ENCODE results near the gene RMND1. TPM values are rescaled to one million over a fixed set of nuclear protein-coding genes. Genes with fewer than 3 reads are reported as not detected.

The RMND1 gene
- polyA plus RNA-seq, 1 donor from 2014 or later: 35.3 TPM

DNA sequence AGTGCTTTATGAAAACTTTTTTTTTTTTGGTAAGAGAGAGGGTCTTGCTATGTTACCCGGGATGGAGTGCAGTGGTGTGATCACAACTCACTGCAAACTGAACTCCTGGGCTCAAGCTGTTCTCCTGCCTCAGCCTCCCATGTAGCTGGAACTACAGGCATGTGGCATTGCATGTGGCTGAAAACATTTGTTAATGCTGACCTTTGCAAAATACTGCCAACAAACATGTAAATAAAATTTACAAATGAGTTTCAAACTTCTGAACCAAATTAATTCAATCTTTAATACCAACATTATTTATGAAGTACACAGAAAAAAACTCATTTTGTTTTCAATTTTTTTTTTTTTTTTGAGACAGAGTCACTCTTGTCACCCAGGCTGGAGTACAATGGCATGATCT is 34.4 kb downstream of the RMND1 start:
- no peaks in the 10 kb centered on the region for H3K79me2 ChIP-seq (replicated peaks; ENCODE audit: insufficient read depth, low read length)
- no peaks in the 10 kb centered on the region for H3F3A ChIP-seq (ENCODE audit: insufficient read depth, low read length, poor library complexity, severe bottlenecking)
- no peak overlapping the region for H3K4me3 ChIP-seq (ENCODE audit: low read length)
- no peak overlapping the region for H3K27ac ChIP-seq (ENCODE audit: low read length)
- H3K36me3 ChIP-seq (ENCODE audit: insufficient read depth, low read length): peaks cover 15% of the 10 kb centered on the region
- H3K9ac ChIP-seq (ENCODE audit: low read length): no peak overlapping the region
- H3K9me3 ChIP-seq (ENCODE audit: low read length): no peaks in the 10 kb centered on the region
- no peaks in the 10 kb centered on the region for H4K20me1 ChIP-seq (ENCODE audit: insufficient read depth)
- no peaks in the 10 kb centered on the region for H3K9me2 ChIP-seq (ENCODE audit: insufficient read depth, low read length)
- TF ChIP-seq TAF1 (IDR thresholded peaks at IDR 0.05; ENCODE audit: low read depth): no peak
- no peak for TF ChIP-seq POLR2AphosphoS5 (IDR thresholded peaks at IDR 0.05)
- TF ChIP-seq, protein P1, sequence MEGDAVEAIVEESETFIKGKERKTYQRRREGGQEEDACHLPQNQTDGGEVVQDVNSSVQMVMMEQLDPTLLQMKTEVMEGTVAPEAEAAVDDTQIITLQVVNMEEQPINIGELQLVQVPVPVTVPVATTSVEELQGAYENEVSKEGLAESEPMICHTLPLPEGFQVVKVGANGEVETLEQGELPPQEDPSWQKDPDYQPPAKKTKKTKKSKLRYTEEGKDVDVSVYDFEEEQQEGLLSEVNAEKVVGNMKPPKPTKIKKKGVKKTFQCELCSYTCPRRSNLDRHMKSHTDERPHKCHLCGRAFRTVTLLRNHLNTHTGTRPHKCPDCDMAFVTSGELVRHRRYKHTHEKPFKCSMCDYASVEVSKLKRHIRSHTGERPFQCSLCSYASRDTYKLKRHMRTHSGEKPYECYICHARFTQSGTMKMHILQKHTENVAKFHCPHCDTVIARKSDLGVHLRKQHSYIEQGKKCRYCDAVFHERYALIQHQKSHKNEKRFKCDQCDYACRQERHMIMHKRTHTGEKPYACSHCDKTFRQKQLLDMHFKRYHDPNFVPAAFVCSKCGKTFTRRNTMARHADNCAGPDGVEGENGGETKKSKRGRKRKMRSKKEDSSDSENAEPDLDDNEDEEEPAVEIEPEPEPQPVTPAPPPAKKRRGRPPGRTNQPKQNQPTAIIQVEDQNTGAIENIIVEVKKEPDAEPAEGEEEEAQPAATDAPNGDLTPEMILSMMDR (IDR thresholded peaks at IDR 0.05; ENCODE audit: poor library complexity, severe bottlenecking): no peak
- no peak for TF ChIP-seq REST (IDR thresholded peaks at IDR 0.05; ENCODE audit: borderline replicate concordance)
- TF ChIP-seq SMC3 (conservative IDR thresholded peaks at IDR 0.05; ENCODE audit: poor library complexity): no peak
- TF ChIP-seq RAD21 (conservative IDR thresholded peaks at IDR 0.05): no peak
- no peak for TF ChIP-seq MXI1 (conservative IDR thresholded peaks at IDR 0.05; ENCODE audit: poor library complexity, severe bottlenecking)
- no peaks in the 10 kb centered on the region for H3K27me3 ChIP-seq (ENCODE audit: insufficient read depth, low read depth, low read length)
- H3K4me2 ChIP-seq (ENCODE audit: low read length): no peak overlapping the region
- H2AFZ ChIP-seq (ENCODE audit: low read depth, low read length): no peak overlapping the region

DNA sequence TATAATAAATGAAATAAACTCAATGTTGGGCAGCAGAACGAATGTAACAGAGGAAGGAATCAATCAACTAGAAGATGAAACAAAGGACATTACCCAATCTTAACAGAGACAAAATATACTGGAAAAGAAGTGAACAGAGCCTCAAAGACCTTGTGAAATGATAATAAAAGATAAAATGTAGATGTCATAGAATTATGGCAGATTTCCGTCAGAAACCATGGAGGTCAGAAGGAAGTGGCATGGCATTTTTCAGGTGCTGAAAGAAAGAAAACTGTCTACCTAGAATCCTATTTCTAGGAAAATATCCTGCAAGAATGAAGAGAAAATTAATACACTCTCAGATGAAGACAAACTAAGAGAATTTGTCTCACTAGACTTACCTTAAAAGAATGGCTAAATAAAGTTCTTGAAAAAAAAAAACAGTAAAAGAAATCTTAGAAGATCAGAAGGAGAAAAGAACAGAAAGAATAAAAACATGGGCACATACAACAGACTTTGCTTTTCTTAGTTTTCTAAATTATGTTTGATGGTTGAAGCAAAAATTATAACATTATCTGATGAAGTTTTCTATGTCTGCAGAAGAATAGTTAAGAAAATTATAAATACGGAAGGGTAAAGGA is 37.2 kb downstream of the RMND1 start:
- peaks cover 15% of the 10 kb centered on the region for H3K36me3 ChIP-seq (ENCODE audit: insufficient read depth, low read length)

More for the DNA sequence above, 37.2 kb downstream of the RMND1 start:
- no peaks in the 10 kb centered on the region for H3K79me2 ChIP-seq (replicated peaks; ENCODE audit: insufficient read depth, low read length)
- no peaks in the 10 kb centered on the region for H3K9me3 ChIP-seq (ENCODE audit: low read length)
- no peaks in the 10 kb centered on the region for H3K27me3 ChIP-seq (ENCODE audit: insufficient read depth, low read depth, low read length)
- no peaks in the 10 kb centered on the region for H3F3A ChIP-seq (ENCODE audit: insufficient read depth, low read length, poor library complexity, severe bottlenecking)
- no peak overlapping the region for H3K27ac ChIP-seq (ENCODE audit: low read length)
- H4K20me1 ChIP-seq (ENCODE audit: insufficient read depth): no peaks in the 10 kb centered on the region
- H3K4me2 ChIP-seq (ENCODE audit: low read length): no peak overlapping the region
- H3K9me2 ChIP-seq (ENCODE audit: insufficient read depth, low read length): no peaks in the 10 kb centered on the region
- H3K9ac ChIP-seq (ENCODE audit: low read length): no peak overlapping the region
- TF ChIP-seq, protein P1 (IDR thresholded peaks at IDR 0.05; ENCODE audit: poor library complexity, severe bottlenecking): no peak
- H3K4me3 ChIP-seq (ENCODE audit: low read length): no peak overlapping the region
- no peak overlapping the region for H2AFZ ChIP-seq (ENCODE audit: low read depth, low read length)
